ENCODE results near the gene OPTC. TPM values are rescaled to one million over a fixed set of nuclear protein-coding genes. Genes with fewer than 3 reads are reported as not detected.

OPTC gene
- polyA plus RNA-seq, 2 of the 4 experiments (the other 2 are of a cell fraction): not detected

- Histone ChIP-seq H3K4me3 (no peak overlapping the region), H3K27ac (no peak overlapping the region), H3K4me1 (peaks cover 5% of the 10 kb centered on the region; the same call in 1 of the 3 replicates), H3K4me2 (no peak overlapping the region), H3K9me3 (no peaks in the 10 kb centered on the region)
- ATAC-seq: no peak
- WGBS (ENCODE audit: missing lambda C conversion rate): 60% methylated on average over 7 of the region's 7 CpGs
- ChIA-PET CTCF (interaction anchor here (0.5 to 25.5 kb wide), 47 partner anchors 8 to 452 kb away, joined by 3 to 352 read pairs (median 4); partner anchors contain the start of genes FMOD and PRELP), POLR2A (no interaction called here)
- no peak for TF ChIP-seq EHF (CRISPR knock-in tag; IDR thresholded peaks at IDR 0.05)
- TF ChIP-seq KDM5A (IDR thresholded peaks at IDR 0.05): no peak
- TF ChIP-seq BHLHE40 (IDR thresholded peaks at IDR 0.05; ENCODE audit: low read depth, low read length): no peak
- no peak for TF ChIP-seq EHMT2 (IDR thresholded peaks at IDR 0.05; ENCODE audit: low read depth)
- FAIRE-seq: no peak
- DNase-seq (ENCODE audit: low read depth in 1 of 2, low spot score in 1 of 2): no peak
Observed at GRCh38 chr1:203488539-203488938, 5.4 kb upstream of the OPTC start.

DNA sequence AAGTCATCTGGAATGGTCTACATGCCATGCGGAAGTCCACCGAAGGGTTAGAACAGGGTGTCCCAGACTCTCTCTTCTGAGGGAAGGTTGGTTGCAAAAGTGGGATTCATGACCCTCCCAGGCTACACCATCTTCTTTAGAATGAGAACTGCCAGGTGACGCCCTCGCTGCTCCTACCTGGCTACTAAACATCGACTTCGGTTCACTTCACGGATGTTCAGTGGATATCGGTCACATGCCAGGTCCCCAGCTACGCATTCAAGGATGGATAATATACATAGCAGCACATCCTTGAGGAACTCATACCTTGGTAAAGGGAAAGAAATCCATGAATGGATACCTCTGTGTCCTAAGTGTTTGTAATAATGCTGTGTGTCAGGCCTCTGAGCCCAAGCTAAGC is 3.3 kb upstream of the OPTC start:
- no peak overlapping the region for H3K27ac ChIP-seq
- ChIA-PET CTCF (interaction anchor here (0.9 to 25.5 kb wide), 6 partner anchors 13 to 223 kb away, joined by 3 to 352 read pairs (median 22); no protein-coding TSS in a partner anchor), POLR2A (no interaction called here)
- DNase-seq (ENCODE audit: low read depth in 1 of 2, low spot score in 1 of 2) (no peak), FAIRE-seq (no peak), ATAC-seq (no peak)
- TF ChIP-seq HEYL (CRISPR knock-in tag; IDR thresholded peaks at IDR 0.05): no peak
- no peak for TF ChIP-seq CBX2 (IDR thresholded peaks at IDR 0.05; ENCODE audit: borderline replicate concordance, low read depth)
- TF ChIP-seq REST (IDR thresholded peaks at IDR 0.05): no peak
- TF ChIP-seq ELK1 (IDR thresholded peaks at IDR 0.05; ENCODE audit: low read depth, low read length): no peak
- TF ChIP-seq ZFP36 (IDR thresholded peaks at IDR 0.05; ENCODE audit: borderline replicate concordance, partially characterized antibody): no peak
- no peak for TF ChIP-seq CBX8 (IDR thresholded peaks at IDR 0.05)
- no peak for TF ChIP-seq ESRRA (IDR thresholded peaks at IDR 0.05; ENCODE audit: borderline replicate concordance, low read length)
- no peak for TF ChIP-seq NR3C1 (IDR thresholded peaks at IDR 0.05)
- TF ChIP-seq, protein P1, sequence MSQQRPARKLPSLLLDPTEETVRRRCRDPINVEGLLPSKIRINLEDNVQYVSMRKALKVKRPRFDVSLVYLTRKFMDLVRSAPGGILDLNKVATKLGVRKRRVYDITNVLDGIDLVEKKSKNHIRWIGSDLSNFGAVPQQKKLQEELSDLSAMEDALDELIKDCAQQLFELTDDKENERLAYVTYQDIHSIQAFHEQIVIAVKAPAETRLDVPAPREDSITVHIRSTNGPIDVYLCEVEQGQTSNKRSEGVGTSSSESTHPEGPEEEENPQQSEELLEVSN (IDR thresholded peaks at IDR 0.05; ENCODE audit: borderline replicate concordance, low read depth): no peak
- TF ChIP-seq, protein P2, sequence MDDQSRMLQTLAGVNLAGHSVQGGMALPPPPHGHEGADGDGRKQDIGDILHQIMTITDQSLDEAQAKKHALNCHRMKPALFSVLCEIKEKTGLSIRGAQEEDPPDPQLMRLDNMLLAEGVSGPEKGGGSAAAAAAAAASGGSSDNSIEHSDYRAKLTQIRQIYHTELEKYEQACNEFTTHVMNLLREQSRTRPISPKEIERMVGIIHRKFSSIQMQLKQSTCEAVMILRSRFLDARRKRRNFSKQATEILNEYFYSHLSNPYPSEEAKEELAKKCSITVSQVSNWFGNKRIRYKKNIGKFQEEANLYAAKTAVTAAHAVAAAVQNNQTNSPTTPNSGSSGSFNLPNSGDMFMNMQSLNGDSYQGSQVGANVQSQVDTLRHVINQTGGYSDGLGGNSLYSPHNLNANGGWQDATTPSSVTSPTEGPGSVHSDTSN (IDR thresholded peaks at IDR 0.05): no peak
- TF ChIP-seq, protein P3, sequence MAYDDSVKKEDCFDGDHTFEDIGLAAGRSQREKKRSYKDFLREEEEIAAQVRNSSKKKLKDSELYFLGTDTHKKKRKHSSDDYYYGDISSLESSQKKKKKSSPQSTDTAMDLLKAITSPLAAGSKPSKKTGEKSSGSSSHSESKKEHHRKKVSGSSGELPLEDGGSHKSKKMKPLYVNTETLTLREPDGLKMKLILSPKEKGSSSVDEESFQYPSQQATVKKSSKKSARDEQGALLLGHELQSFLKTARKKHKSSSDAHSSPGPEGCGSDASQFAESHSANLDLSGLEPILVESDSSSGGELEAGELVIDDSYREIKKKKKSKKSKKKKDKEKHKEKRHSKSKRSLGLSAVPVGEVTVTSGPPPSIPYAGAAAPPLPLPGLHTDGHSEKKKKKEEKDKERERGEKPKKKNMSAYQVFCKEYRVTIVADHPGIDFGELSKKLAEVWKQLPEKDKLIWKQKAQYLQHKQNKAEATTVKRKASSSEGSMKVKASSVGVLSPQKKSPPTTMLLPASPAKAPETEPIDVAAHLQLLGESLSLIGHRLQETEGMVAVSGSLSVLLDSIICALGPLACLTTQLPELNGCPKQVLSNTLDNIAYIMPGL (CRISPR knock-in tag; IDR thresholded peaks at IDR 0.05; ENCODE audit: borderline replicate concordance): no peak
- no peak for TF ChIP-seq SMC3 (IDR thresholded peaks at IDR 0.05)
- TF ChIP-seq POLR2AphosphoS2 (conservative IDR thresholded peaks at IDR 0.05; ENCODE audit: low read length): no peak
- TF ChIP-seq RFX5 (IDR thresholded peaks at IDR 0.05): no peak
- no peak overlapping the region for H3K4me3 ChIP-seq
- peaks cover 5% of the 10 kb centered on the region; the same call in 1 of the 3 replicates for H3K4me1 ChIP-seq
- H3K4me2 ChIP-seq: no peak overlapping the region
- WGBS (ENCODE audit: missing lambda C conversion rate): 89% methylated on average over 9 of the region's 9 CpGs
- H3K9me3 ChIP-seq: no peaks in the 10 kb centered on the region

All from A549 (cell line).